Upper lobe of left lung (tissue), 4 donors: ENCODE data around the gene EPS8L2.

Experiments
- CTCF ChIP-seq, 6 experiments: fragments of 450-650 bp in 4 of 6; fragments of 200-600 bp in 2 of 6; sonication (generic) in 2 of 6; IDR thresholded peaks; one replicate each; pipeline ENCODE4 v1.5.1; 2016 to 2019; ENCODE audit warnings: antibody characterized with exemption in 6 of 6
- POLR2A ChIP-seq, 4 donors: fragments of 450-650 bp; IDR thresholded peaks; one replicate each; pipeline ENCODE4 v1.5.1; 2016 to 2017; ENCODE audit warnings: antibody characterized with exemption in 4 of 4, mild to moderate bottlenecking in 2 of 4

- TF ChIP-seq CTCF (IDR thresholded peaks at IDR 0.05) (no peak), POLR2A (IDR thresholded peaks at IDR 0.05) (no peak)
Measured at GRCh38 chr11:678297-678696, 27.7 kb upstream of the EPS8L2 start.
